Measurements from ENCODE around the gene DNASE1.

DNASE1 gene

DNA sequence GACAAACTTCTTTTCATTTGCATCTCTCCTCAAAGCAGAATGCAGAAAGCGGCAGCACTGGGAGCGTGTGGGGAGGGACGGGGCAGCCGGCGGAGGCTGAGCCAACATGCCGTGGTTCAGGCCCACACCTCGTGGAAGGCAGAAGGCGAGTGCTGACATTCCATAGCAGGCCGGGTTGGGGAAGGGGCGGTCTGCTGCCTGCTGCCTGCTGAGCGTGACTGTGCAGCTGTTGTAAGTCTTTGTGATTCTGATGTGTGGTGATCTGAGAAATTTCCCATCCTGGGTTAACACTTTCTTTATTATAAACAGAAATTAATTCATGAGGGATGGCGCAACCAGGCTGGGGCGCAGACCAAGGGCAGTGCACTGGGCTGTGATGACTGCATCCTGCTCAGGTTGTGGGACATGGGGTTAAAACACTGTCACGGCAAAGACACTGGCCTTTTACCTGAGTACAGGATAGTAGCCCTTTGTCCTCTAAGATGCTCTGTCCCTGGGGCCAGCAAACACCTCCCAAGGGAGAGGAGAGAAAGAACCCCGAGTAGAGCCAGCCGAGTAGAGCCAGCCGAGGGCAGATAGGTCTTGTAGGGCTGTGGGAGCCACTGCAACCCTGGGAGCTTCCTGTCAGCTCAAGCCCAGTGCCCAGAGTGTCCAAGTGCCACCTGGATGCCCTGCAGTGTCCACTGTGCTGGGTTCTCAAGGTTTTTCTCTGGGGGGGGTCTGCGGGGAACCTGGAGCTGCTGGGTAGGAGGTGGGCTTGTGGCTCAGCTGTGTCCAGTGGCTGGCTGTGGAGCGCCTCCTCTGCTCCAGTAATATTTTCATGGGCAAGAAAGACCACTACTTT, 8.8 kb upstream of the DNASE1 start:
- H3K4me2 ChIP-seq (ENCODE audit: low read depth, low read length): no peak overlapping the region
- H3F3A ChIP-seq (ENCODE audit: insufficient read depth, low read length): no peaks in the 10 kb centered on the region
- H3K4me3 ChIP-seq (ENCODE audit: low read length): no peak overlapping the region
- no peaks in the 10 kb centered on the region for H3K36me3 ChIP-seq (replicated peaks; ENCODE audit: insufficient read depth, low read length)
- no peaks in the 10 kb centered on the region for H3K9me3 ChIP-seq (replicated peaks; ENCODE audit: insufficient read depth, low read length)
- no peaks in the 10 kb centered on the region for H3K27me3 ChIP-seq (replicated peaks; ENCODE audit: insufficient read depth, low read length)
- H3K9ac ChIP-seq (ENCODE audit: low read length): no peak overlapping the region
- H3K4me1 ChIP-seq (ENCODE audit: low read length): no peaks in the 10 kb centered on the region
- no peaks in the 10 kb centered on the region for H4K20me1 ChIP-seq (ENCODE audit: insufficient read depth, low read length)
- H2AFZ ChIP-seq (ENCODE audit: low read length): no peak overlapping the region
- no peaks in the 10 kb centered on the region for H3K79me2 ChIP-seq (ENCODE audit: low read length)
- TF ChIP-seq, protein P1, sequence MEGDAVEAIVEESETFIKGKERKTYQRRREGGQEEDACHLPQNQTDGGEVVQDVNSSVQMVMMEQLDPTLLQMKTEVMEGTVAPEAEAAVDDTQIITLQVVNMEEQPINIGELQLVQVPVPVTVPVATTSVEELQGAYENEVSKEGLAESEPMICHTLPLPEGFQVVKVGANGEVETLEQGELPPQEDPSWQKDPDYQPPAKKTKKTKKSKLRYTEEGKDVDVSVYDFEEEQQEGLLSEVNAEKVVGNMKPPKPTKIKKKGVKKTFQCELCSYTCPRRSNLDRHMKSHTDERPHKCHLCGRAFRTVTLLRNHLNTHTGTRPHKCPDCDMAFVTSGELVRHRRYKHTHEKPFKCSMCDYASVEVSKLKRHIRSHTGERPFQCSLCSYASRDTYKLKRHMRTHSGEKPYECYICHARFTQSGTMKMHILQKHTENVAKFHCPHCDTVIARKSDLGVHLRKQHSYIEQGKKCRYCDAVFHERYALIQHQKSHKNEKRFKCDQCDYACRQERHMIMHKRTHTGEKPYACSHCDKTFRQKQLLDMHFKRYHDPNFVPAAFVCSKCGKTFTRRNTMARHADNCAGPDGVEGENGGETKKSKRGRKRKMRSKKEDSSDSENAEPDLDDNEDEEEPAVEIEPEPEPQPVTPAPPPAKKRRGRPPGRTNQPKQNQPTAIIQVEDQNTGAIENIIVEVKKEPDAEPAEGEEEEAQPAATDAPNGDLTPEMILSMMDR (IDR thresholded peaks at IDR 0.05; ENCODE audit: low read length): no peak
- no peak for TF ChIP-seq EZH2 (optimal IDR thresholded peaks at IDR 0.05; ENCODE audit: low read depth, low read length)
- no peak for TF ChIP-seq EZH2phosphoT487 (IDR thresholded peaks at IDR 0.05; ENCODE audit: low read length)
- no peaks in the 10 kb centered on the region for H3K9me2 ChIP-seq (replicated peaks; ENCODE audit: insufficient read depth, low read length)
- no peak for DNase-seq
- H3K27ac ChIP-seq (ENCODE audit: low read length): no peak overlapping the region

DNA sequence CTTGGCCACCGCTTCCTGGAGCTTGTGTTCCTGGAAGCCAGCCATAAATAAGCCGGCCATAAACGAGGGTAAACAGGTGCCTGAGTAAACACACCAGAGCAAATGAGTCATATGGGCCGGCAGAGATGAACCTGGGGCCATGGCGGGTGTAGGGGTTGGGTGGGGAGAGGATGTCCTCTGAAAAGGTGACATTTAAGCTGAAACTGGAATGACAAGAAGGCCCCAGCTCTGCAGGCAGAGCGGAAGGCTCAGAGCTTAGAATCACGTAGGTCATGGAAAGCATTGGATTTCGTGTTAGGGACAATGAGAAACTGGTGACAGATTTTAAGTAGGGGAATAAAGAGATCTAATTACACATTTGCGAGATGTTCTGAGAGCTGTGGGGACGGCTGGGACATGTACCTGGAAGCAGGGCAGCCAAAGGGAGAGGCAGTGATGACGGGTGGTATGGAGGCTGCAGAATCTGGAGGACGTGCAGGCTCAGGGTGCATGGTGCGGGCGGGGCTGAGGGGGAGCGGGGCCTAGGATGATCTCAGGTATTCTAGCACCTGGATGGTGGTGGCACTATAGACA, 8.1 kb upstream of the DNASE1 start:
- H3K4me1 ChIP-seq (ENCODE audit: low read length): no peaks in the 10 kb centered on the region
- no peaks in the 10 kb centered on the region for H3K27me3 ChIP-seq (replicated peaks; ENCODE audit: insufficient read depth, low read length)
- H3F3A ChIP-seq (ENCODE audit: insufficient read depth, low read length): no peaks in the 10 kb centered on the region
- H3K4me3 ChIP-seq (ENCODE audit: low read length): no peak overlapping the region
- no peak overlapping the region for H3K4me2 ChIP-seq (ENCODE audit: low read depth, low read length)
- DNase-seq: no peak
- no peak overlapping the region for H2AFZ ChIP-seq (ENCODE audit: low read length)
- no peaks in the 10 kb centered on the region for H3K9me2 ChIP-seq (replicated peaks; ENCODE audit: insufficient read depth, low read length)
- no peaks in the 10 kb centered on the region for H3K79me2 ChIP-seq (ENCODE audit: low read length)
- no peaks in the 10 kb centered on the region for H3K36me3 ChIP-seq (replicated peaks; ENCODE audit: insufficient read depth, low read length)
- H3K9ac ChIP-seq (ENCODE audit: low read length): no peak overlapping the region
- no peaks in the 10 kb centered on the region for H4K20me1 ChIP-seq (ENCODE audit: insufficient read depth, low read length)
- H3K9me3 ChIP-seq (replicated peaks; ENCODE audit: insufficient read depth, low read length): no peaks in the 10 kb centered on the region
- TF ChIP-seq, protein P1 (IDR thresholded peaks at IDR 0.05; ENCODE audit: low read length): no peak
- no peak overlapping the region for H3K27ac ChIP-seq (ENCODE audit: low read length)

DNA sequence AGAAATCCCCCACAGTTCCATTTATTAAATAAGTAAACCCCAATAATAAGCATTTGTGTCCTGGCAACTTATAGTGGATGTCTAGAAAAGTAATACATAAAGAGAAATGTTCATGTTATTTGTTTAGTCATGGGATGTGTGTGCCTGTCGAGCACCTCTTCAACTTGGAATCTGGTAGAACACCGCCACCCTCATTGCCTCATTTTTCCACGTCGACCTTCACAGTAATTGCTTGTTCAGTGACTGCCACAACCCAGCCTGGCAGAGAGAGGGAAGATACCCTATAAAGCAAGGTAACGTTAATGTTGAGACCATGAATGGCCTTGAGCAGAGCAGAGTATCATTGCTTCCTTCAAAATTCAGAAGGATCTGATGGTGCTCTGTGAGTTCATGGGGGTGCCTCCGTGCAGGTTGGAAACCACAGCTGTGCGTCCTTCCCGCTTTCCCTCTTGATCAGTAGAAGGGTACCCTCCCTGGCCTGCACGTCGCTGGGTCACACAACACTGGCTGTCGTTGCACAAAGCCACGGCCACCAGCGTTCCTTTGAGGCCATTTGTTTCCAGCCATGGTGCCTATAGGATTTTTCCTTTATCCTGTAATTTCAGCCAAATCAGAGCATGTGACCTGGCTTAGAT, 3.7 kb upstream of the DNASE1 start:
- Histone ChIP-seq H3K4me3 (ENCODE audit: low read length) (no peak overlapping the region), H3K27ac (ENCODE audit: low read length) (no peak overlapping the region), H3K4me1 (ENCODE audit: low read length) (no peaks in the 10 kb centered on the region), H3F3A (ENCODE audit: insufficient read depth, low read length) (no peaks in the 10 kb centered on the region), H3K9me3 (replicated peaks; ENCODE audit: insufficient read depth, low read length) (no peaks in the 10 kb centered on the region), H3K4me2 (ENCODE audit: low read depth, low read length) (no peak overlapping the region), H2AFZ (ENCODE audit: low read length) (no peak overlapping the region), H4K20me1 (ENCODE audit: insufficient read depth, low read length) (no peaks in the 10 kb centered on the region), H3K27me3 (replicated peaks; ENCODE audit: insufficient read depth, low read length) (no peaks in the 10 kb centered on the region), H3K9me2 (replicated peaks; ENCODE audit: insufficient read depth, low read length) (no peaks in the 10 kb centered on the region), H3K9ac (ENCODE audit: low read length) (no peak overlapping the region), H3K79me2 (ENCODE audit: low read length) (no peaks in the 10 kb centered on the region), H3K36me3 (replicated peaks; ENCODE audit: insufficient read depth, low read length) (no peaks in the 10 kb centered on the region)
- DNase-seq: no peak
- no peak for TF ChIP-seq EZH2 (optimal IDR thresholded peaks at IDR 0.05; ENCODE audit: low read depth, low read length)
- no peak for TF ChIP-seq EZH2phosphoT487 (IDR thresholded peaks at IDR 0.05; ENCODE audit: low read length)
- TF ChIP-seq, protein P1 (IDR thresholded peaks at IDR 0.05; ENCODE audit: low read length): no peak
